HG02870 (cell line): ENCODE data around the gene ADAM12.
"Not testable (repeated sequence)": the region's sequence is repeated elsewhere in the genome, so short reads cannot be mapped to it uniquely, and the experiment has no call there.

ENCODE experiments used
- ATAC-seq: cut with Tn5 transposase; IDR thresholded peaks from one replicate; pipeline ENCODE4 v1.9.1; 2021; ENCODE audit warnings: mild to moderate bottlenecking, moderate library complexity; ENCODE audit not compliant: unreplicated experiment

ADAM12 gene

GRCh38 chr10:126187399-126187798, 200.9 kb downstream of the ADAM12 start:
- no peak for ATAC-seq

GRCh38 chr10:126186766-126187165, 201.5 kb downstream of the ADAM12 start:
- no peak for ATAC-seq

- ATAC-seq = no peak
Observed at GRCh38 chr10:126185676-126186447, 202.4 kb downstream of the ADAM12 start.

GRCh38 chr10:126181626-126182025, 206.7 kb downstream of the ADAM12 start:
- no peak for ATAC-seq

- ATAC-seq = no peak
Observed at GRCh38 chr10:126179637-126180036, 208.6 kb downstream of the ADAM12 start.

- ATAC-seq = no peak
Observed at GRCh38 chr10:126177417-126178030, 210.8 kb downstream of the ADAM12 start.

- no peak for ATAC-seq
Observed at GRCh38 chr10:126175641-126176262, 212.5 kb downstream of the ADAM12 start.

GRCh38 chr10:126172755-126173154, 215.5 kb downstream of the ADAM12 start:
- not testable (repeated sequence) for ATAC-seq

- ATAC-seq = no peak
Observed at GRCh38 chr10:126171555-126171954, 216.7 kb downstream of the ADAM12 start.

GRCh38 chr10:126170776-126171175, 217.5 kb downstream of the ADAM12 start:
- ATAC-seq = no peak

GRCh38 chr10:126170371-126170770, 217.9 kb downstream of the ADAM12 start:
- ATAC-seq = no peak

- no peak for ATAC-seq
Observed at GRCh38 chr10:126169899-126170298, 218.4 kb downstream of the ADAM12 start.

- no peak for ATAC-seq
Observed at GRCh38 chr10:126166797-126167196, 221.5 kb downstream of the ADAM12 start.

GRCh38 chr10:126165874-126166273, 222.4 kb downstream of the ADAM12 start:
- ATAC-seq = no peak

GRCh38 chr10:126163506-126163905, 224.8 kb downstream of the ADAM12 start:
- ATAC-seq = no peak

GRCh38 chr10:126161691-126162090, 226.6 kb downstream of the ADAM12 start:
- no peak for ATAC-seq

- ATAC-seq = no peak
Observed at GRCh38 chr10:126160971-126161630, 227.2 kb downstream of the ADAM12 start.

- no peak for ATAC-seq
Observed at GRCh38 chr10:126160571-126160970, 227.7 kb downstream of the ADAM12 start.

- ATAC-seq = no peak
Observed at GRCh38 chr10:126158133-126158892, 230.0 kb downstream of the ADAM12 start.

GRCh38 chr10:126157189-126157588, 231.1 kb downstream of the ADAM12 start:
- ATAC-seq = no peak

- ATAC-seq = no peak
Observed at GRCh38 chr10:126156503-126156902, 231.8 kb downstream of the ADAM12 start.
